Hepatocyte (in vitro differentiated cells): ENCODE measurements around the gene ABHD5. TPM values are rescaled to one million over a fixed set of nuclear protein-coding genes. Genes with fewer than 3 reads are reported as not detected.
"Not testable (repeated sequence)": the region's sequence is repeated elsewhere in the genome, so short reads cannot be mapped to it uniquely, and the experiment has no call there.

Experiments
- DNase-seq: peaks from one replicate; pipeline ENCODE4 v3.0.0-alpha.2; 2016; ENCODE audit warnings: low spot score
- H2AFZ ChIP-seq: fragments of 200-600 bp; sonication (generic); 2 replicates; pipeline ENCODE4 v1.6.0; 2016; ENCODE audit warnings: antibody characterized with exemption, mild to moderate bottlenecking
- H3K27ac ChIP-seq: fragments of 200-600 bp; sonication (generic); 2 replicates; pipeline ENCODE4 v1.5.1; 2016; ENCODE audit warnings: mild to moderate bottlenecking
- H3K27me3 ChIP-seq: fragments of 200-600 bp; sonication (generic); 2 replicates; pipeline ENCODE4 v1.6.1; 2016
- H3K36me3 ChIP-seq: fragments of 200-600 bp; sonication (generic); replicated peaks from 2 replicates; pipeline ENCODE4 v1.5.1; 2016; ENCODE audit warnings: low read depth; ENCODE audit not compliant: insufficient read depth
- H3K4me1 ChIP-seq: fragments of 200-600 bp; sonication (generic); 2 replicates; pipeline ENCODE4 v1.5.1; 2016; ENCODE audit warnings: mild to moderate bottlenecking, moderate library complexity; ENCODE audit not compliant: insufficient read depth
- H3K4me2 ChIP-seq: fragments of 200-600 bp; sonication (generic); 2 replicates; pipeline ENCODE4 v1.6.0; 2016
- H3K4me3 ChIP-seq: fragments of 200-600 bp; sonication (generic); 2 replicates; pipeline ENCODE4 v1.5.1; 2016; ENCODE audit warnings: mild to moderate bottlenecking
- H3K79me2 ChIP-seq: fragments of 200-600 bp; sonication (generic); 2 replicates; pipeline ENCODE4 v1.6.0; 2017; ENCODE audit warnings: mild to moderate bottlenecking
- H3K9me2 ChIP-seq: fragments of 200-600 bp; sonication (generic); replicated peaks from 2 replicates; pipeline ENCODE4 v1.6.0; 2017; ENCODE audit warnings: mild to moderate bottlenecking; ENCODE audit not compliant: insufficient read depth
- H3K9me3 ChIP-seq: fragments of 200-600 bp; sonication (generic); 2 replicates; pipeline ENCODE4 v1.5.1; 2016; ENCODE audit warnings: low read depth, mild to moderate bottlenecking
- H4K20me1 ChIP-seq: fragments of 200-600 bp; sonication (generic); 2 replicates; pipeline ENCODE4 v1.6.0; 2016; ENCODE audit warnings: mild to moderate bottlenecking; ENCODE audit not compliant: insufficient read depth, poor library complexity, severe bottlenecking
- EZH2 ChIP-seq: fragments of 200-600 bp; sonication (generic); IDR thresholded peaks from 2 replicates; pipeline ENCODE4 v1.6.1; 2016; ENCODE audit warnings: antibody characterized with exemption, mild to moderate bottlenecking, borderline replicate concordance
- EZH2phosphoT487 ChIP-seq: fragments of 200-600 bp; sonication (generic); IDR thresholded peaks from one replicate; pipeline ENCODE4 v1.6.1; 2018; ENCODE audit warnings: antibody characterized with exemption, mild to moderate bottlenecking, low read depth, moderate library complexity; ENCODE audit not compliant: unreplicated experiment, severe bottlenecking
- WGBS: methylation state at CpG from one replicate; pipeline ENCODE4 v1.1.6; 2016; ENCODE audit warnings: low lambda C conversion rate; ENCODE audit errors: missing lambda C conversion rate; 5-methylcytosine and 5-hydroxymethylcytosine counted together
- polyA plus RNA-seq: library from polyadenylated mRNA; unstranded; fragments of >200 nt; fragmentation: Nextera tagmentation; extraction: Ambion mirVana; gene quantifications from 2 replicates; pipeline ENCODE4 v1.2.1, GENCODE V29; 2016
- total RNA-seq: library from RNA; depleted of rRNA; stranded (reverse); fragments of >200 nt; gene quantifications from 2 replicates; pipeline ENCODE4 v1.2.3, GENCODE V29; 2014
- TF ChIP-seq, protein P1 (sequence below): fragments of 200-600 bp; sonication (generic); IDR thresholded peaks from 2 replicates; pipeline ENCODE4 v1.5.1; 2016; ENCODE audit warnings: antibody characterized with exemption, mild to moderate bottlenecking; ENCODE audit not compliant: poor library complexity

The ABHD5 gene
- total and polyA plus RNA-seq, 2 experiments from 2014 or later: 14.3 to 29.9 TPM

DNA sequence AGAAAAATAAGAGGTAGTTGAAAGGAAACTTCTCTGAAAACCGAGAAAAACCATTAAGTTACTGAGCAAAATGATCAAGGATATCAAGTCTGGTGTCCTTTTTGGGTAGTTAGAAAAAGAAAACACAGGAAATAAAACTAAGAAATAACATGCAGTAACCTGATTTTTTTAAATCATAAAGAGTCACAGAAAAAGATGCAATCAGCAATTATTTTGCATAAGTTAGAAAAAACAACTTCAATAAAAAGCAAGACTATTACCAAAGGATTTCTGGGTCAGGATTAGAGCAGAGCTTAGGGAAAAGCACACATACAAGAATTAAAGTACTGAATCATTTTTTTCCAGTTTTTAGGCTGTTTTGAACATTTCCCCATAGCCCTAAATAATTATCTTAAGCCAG, 40.4 kb upstream of the ABHD5 start:
- H3K27me3 ChIP-seq: no peaks in the 10 kb centered on the region
- no peak overlapping the region for H3K27ac ChIP-seq
- H3K9me2 ChIP-seq: no peaks in the 10 kb centered on the region
- H2AFZ ChIP-seq: no peak overlapping the region
- no peaks in the 10 kb centered on the region for H3K4me1 ChIP-seq
- H4K20me1 ChIP-seq: no peaks in the 10 kb centered on the region
- no peak for TF ChIP-seq EZH2phosphoT487
- 72% methylated on average over 1 of the region's 1 CpG for WGBS
- no peak overlapping the region for H3K4me2 ChIP-seq
- no peaks in the 10 kb centered on the region for H3K79me2 ChIP-seq
- no peaks in the 10 kb centered on the region for H3K36me3 ChIP-seq
- no peak overlapping the region for H3K4me3 ChIP-seq
- no peak for DNase-seq
- H3K9me3 ChIP-seq: no peaks in the 10 kb centered on the region

DNA sequence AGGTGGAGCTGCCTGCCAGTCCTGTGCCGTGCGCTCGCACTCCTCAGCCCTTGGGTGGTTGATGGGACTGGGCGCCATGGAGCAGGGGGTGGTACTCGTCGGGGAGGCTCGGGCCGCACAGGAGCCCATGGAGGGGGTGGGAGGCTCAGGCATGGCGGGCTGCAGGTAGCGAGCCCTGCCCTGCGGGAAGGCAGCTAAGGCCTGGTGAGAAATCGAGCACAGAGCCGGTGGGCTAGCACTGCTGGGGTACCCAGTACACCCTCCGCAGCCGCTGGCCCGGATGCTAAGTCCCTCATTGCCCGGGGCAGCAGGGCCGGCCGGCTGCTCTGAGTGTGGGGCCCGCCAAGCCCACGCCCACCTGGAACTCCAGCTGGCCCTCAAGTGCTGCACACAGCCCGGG, 34.3 kb upstream of the ABHD5 start:
- H3K9me2 ChIP-seq, H3K4me3 ChIP-seq, H3K27me3 ChIP-seq, H3K27ac ChIP-seq, H3K79me2 ChIP-seq, DNase-seq, H2AFZ ChIP-seq, H4K20me1 ChIP-seq, H3K4me1 ChIP-seq, H3K4me2 ChIP-seq, H3K9me3 ChIP-seq, H3K36me3 ChIP-seq: not testable (repeated sequence)
- WGBS: 98% methylated on average over 22 of the region's 22 CpGs

DNA sequence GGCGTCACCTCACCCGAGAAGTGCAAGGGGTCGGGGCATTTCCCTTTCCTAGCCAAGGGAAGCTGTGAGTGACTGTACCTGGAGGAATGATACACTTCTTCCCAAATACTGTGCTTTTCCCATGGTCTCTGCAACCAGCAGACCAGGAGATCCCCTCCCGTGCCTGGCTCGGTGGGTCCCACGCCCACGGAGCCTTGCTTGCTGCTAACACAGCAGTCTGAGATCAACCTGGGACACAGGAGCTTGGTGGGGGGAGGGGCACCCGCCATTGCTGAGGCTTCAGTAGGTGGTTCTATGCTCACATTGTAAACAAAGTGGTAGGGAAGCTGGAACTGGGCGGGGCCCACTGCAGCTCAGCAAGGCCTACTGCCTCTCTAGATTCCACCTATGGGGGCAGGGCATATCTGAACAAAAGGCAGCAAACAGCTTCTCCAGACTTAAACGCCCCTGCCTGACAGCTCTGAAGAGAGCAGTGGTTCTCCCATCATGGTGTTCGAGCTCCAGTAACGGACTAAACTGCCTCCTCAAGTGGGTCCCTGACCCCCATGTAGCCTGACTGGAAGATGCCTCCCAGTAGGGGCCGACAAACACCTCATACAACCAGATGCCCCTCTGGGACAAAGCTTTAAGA, 31.4 kb upstream of the ABHD5 start:
- Histone ChIP-seq H3K4me3 (no peak overlapping the region), H3K9me2 (no peaks in the 10 kb centered on the region), H3K27ac (no peak overlapping the region), H2AFZ (no peak overlapping the region), H3K4me2 (no peak overlapping the region), H4K20me1 (no peaks in the 10 kb centered on the region), H3K9me3 (no peaks in the 10 kb centered on the region), H3K27me3 (no peaks in the 10 kb centered on the region), H3K36me3 (no peaks in the 10 kb centered on the region), H3K4me1 (no peaks in the 10 kb centered on the region), H3K79me2 (no peaks in the 10 kb centered on the region)
- no peak for DNase-seq
- 87% methylated on average over 13 of the region's 13 CpGs for WGBS
- TF ChIP-seq, protein P1, sequence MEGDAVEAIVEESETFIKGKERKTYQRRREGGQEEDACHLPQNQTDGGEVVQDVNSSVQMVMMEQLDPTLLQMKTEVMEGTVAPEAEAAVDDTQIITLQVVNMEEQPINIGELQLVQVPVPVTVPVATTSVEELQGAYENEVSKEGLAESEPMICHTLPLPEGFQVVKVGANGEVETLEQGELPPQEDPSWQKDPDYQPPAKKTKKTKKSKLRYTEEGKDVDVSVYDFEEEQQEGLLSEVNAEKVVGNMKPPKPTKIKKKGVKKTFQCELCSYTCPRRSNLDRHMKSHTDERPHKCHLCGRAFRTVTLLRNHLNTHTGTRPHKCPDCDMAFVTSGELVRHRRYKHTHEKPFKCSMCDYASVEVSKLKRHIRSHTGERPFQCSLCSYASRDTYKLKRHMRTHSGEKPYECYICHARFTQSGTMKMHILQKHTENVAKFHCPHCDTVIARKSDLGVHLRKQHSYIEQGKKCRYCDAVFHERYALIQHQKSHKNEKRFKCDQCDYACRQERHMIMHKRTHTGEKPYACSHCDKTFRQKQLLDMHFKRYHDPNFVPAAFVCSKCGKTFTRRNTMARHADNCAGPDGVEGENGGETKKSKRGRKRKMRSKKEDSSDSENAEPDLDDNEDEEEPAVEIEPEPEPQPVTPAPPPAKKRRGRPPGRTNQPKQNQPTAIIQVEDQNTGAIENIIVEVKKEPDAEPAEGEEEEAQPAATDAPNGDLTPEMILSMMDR: no peak
- TF ChIP-seq EZH2 (no peak), EZH2phosphoT487 (no peak)

DNA sequence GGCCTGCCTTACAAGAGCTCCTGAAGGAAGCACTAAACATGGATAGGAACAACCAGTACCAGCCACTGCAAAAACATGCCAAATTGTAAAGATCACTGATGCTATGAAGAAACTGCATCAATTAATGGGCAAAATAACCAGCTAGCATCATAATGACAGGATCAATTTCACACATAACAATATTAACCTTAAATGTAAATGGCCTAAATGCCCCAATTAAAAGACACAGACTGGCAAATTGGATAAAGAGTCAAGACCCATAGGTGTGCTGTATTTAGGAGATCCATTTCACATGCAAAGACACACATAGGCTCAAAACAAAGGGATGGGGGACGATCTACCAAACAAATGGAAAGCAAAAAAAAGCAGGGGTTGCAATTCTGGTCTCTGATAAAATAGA, 29.4 kb upstream of the ABHD5 start:
- not testable (repeated sequence) for H3K27me3 ChIP-seq, H3K4me3 ChIP-seq, H3K4me1 ChIP-seq, DNase-seq, H3K9me3 ChIP-seq, H3K9me2 ChIP-seq, H4K20me1 ChIP-seq, H3K36me3 ChIP-seq, H3K79me2 ChIP-seq, H3K27ac ChIP-seq, H3K4me2 ChIP-seq, H2AFZ ChIP-seq
- 100% methylated on average over 1 of the region's 1 CpG for WGBS

DNA sequence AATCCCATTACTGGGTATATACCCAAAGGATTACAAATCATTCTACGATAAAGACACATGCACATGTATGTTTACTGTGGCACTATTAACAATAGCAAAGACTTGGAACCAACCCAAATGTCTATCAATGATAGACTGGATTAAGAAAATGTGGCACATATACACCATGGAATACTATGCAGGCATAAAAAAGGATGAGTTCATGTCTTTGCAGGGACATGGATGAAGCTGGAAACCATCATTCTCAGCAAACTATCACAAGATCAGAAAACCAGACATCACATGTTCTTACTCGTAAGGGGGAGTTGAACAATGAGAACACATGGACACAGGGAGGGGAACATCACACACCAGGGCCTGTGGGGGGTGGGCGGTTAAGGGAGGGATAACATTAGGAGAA, 25.7 kb upstream of the ABHD5 start:
- not testable (repeated sequence) for H3K27ac ChIP-seq, H2AFZ ChIP-seq, H3K36me3 ChIP-seq, H3K4me2 ChIP-seq, DNase-seq, H3K79me2 ChIP-seq, H3K27me3 ChIP-seq, H3K4me3 ChIP-seq, H3K4me1 ChIP-seq, H3K9me3 ChIP-seq, H4K20me1 ChIP-seq, H3K9me2 ChIP-seq
- WGBS: 100% methylated on average over 3 of the region's 3 CpGs
